SH-SY5Y (cell line): Measurements from ENCODE around the gene HADHA.

ENCODE experiments used
- GATA2 ChIP-seq: IDR thresholded peaks from 2 replicates; pipeline ENCODE4 v1.6.1; 2011; ENCODE audit warnings: mild to moderate bottlenecking, low read depth, low read length
- GATA3 ChIP-seq: IDR thresholded peaks from 2 replicates; pipeline ENCODE4 v1.6.1; 2011; ENCODE audit warnings: low read depth, mild to moderate bottlenecking, low read length, moderate library complexity

Gene HADHA

DNA sequence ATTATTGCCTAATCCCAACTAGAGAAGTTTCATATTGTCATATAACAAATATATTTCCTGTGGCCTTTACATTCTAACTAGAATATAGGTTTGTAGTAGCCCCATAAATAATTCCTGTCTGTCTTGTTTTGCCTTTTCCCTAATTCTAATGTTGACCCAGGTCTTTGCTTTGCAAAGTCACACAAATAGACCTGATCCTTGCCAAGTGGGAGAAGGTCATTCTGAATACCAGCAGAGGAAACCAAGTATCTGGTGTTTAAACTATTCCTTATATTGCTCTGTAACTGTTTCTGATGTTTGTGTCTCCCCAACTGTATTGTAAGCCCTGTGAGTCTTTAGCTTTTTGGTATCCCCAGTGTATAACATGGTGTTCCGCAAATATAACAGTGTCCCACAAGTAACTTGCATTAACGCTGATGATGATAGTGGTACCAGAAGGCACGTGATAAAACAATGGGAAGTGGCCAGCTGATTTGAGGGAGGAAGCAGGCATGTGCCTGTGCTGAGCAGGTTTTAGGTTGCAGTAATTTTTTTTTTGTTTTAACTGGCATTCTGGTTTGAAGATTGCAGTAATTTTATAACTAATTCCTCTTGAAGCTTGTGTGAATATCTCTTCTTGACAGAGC lies 11.4 kb upstream of the HADHA start:
- no peak for TF ChIP-seq GATA3
- no peak for TF ChIP-seq GATA2

DNA sequence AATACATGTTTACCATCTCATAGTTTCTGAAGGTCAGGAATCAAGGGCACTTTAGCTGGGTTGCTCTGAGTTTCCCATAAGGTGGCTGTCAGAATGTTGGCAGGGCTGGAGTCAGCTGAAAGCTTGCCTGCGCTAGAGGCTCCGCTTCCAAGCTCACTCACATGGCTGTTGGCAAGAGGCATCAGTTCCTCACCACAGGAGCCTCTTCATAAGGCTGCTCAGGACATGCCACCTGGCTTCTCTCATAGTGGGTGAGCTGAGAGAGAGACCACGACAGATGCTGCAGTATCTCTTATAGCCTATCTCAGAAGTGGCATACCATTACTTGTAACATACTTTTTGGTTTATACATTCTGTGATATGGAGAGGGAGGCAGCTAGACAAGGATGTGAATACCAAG lies 7.5 kb upstream of the HADHA start:
- no peak for TF ChIP-seq GATA3
- TF ChIP-seq GATA2, result no peak

DNA sequence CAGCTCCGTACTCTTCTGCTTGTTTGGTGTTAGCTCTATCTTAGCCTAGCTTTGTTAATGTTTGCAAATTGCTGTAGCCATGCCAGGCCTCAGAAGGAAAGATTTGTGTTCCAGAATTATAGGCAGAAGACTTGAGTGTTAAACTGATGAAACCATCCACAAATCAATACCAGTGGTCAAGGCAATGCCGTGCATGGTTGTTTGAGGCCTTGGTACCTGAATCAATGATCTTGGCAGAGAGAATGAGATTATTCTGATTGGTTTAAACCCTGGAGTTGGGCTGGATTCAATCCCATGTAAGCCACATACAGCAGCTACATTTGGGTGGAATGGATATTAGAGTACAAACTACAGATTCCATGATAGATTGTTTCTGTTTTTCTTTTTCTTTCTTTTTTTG lies 5.2 kb upstream of the HADHA start:
- TF ChIP-seq GATA3 (no peak), GATA2 (no peak)

DNA sequence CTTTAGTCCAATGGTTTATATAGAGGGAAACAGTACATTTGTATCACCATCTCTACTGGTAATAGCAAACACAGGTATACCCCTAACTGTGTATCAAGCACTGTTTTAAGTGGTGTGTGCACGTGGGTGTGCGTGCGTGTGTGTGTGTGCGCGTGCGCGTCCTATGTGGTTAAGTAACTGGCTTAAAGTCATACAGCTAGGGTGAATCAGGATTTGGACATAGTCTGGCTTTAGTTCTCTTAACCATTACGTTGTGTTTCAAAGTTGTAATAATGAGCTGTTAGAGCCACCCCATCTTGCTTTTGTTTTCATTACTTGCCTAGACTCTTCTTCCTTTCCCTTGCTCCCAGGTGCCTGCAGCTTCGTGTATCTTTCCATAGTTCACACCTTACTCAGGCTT lies 2.4 kb upstream of the HADHA start:
- TF ChIP-seq GATA3, result no peak
- no peak for TF ChIP-seq GATA2

DNA sequence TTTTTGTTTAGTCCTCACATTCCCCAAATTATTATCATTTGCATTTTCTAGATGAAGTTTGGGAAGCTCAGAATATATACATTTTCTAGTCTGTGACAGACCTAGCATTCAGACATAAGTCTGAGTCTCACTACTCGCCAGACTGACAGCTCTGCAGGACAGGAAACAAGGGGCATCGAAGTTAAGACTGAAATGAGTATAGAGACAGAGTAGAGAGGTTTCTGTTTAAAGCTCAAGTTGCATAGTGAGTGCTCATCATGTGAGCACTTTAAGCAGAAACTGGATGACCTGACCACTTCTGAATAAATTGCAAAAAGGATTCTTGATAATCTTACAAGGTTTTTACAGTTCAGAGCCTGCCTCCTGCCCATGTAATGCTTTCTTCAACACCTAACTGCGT lies 1.4 kb upstream of the HADHA start:
- no peak for TF ChIP-seq GATA2
- TF ChIP-seq GATA3, result no peak

DNA sequence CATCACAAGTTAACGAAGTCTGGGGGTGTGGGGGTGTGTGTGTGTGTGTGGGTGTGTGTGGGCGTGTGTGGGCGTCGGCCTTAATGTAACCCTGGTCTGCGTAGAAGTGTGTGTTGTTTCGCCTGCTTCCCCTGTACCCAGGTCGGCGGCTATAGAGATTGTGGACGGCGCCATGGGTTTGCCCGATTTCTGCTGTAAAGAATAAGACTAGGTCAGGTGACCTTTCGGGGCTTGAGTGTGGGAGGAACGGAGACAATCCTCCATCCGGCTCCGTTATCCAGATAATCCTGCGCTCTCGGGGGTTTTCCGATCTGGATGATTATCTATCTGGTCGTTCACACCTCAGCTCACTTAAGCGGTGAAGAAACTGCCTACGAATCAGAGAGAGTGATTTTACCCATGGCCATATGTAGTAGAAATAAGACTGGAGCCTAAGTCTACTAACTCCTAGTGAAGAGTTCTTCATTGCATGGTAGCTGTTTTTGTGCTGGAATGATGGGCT lies 850 bp upstream of the HADHA start:
- TF ChIP-seq GATA2 (no peak), GATA3 (no peak)

DNA sequence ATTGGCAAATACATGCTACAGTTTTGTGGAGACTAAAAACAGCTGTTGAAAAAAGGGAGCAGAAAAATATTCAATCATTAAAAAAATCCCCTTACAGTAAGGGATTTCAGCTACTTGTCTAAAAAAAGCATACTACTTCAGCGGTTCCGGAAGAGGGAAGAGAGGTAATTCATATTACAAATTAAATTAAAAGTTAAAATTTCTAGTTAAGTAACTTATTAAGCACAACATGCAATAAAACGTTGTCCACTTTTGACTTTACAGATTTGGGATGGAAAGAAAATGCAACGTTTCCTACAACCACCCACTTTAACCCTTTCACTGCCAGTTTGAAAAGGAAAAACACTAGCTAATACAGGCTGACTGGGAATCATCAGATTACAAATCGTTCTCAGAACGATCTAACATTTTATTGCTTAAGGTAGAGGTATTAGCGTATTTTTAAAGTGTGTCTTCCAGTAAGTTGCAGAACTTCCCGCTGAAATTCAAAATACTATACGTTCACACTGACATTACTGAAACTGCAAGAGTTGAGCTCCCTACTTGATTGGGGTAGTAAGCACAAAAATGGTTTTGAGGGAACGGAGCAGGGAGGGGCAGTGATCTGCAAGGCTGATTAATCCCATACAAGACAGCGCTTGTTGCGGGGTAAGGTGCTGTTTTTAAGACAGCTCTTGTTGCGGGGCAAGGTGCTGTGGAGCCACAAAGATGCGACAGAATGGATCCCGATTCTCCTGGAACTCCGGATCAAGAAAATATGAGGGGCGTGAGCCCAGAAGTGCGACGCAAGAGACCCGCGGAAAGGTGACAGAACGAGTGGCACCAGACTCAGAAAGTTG lies 743 bp downstream of the HADHA start:
- no peak for TF ChIP-seq GATA2
- TF ChIP-seq GATA3, result no peak

DNA sequence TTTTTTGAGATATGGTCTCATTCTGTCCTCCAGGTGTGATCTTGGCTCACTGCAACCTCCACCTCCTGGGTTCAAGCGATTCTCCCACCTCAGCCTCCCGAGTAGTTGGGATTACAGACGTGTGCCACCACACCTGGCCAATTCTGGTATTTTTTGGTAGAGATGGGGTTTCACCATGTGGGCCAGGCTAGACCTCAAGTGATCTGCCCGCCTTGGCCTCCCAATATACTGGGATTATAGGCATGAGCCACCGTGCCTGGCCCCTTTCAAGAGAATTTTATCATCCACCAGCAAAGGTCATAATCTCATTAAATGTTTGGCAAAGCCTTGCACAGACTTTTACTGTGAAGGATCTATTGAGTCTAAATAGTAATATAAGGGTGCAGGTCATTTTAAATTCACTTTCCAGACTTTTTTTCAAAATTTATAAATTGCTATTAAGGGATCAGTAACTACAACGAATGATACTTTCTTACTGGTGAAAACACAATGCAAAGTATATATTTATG lies 2.5 kb downstream of the HADHA start:
- TF ChIP-seq GATA3 (no peak), GATA2 (no peak)

DNA sequence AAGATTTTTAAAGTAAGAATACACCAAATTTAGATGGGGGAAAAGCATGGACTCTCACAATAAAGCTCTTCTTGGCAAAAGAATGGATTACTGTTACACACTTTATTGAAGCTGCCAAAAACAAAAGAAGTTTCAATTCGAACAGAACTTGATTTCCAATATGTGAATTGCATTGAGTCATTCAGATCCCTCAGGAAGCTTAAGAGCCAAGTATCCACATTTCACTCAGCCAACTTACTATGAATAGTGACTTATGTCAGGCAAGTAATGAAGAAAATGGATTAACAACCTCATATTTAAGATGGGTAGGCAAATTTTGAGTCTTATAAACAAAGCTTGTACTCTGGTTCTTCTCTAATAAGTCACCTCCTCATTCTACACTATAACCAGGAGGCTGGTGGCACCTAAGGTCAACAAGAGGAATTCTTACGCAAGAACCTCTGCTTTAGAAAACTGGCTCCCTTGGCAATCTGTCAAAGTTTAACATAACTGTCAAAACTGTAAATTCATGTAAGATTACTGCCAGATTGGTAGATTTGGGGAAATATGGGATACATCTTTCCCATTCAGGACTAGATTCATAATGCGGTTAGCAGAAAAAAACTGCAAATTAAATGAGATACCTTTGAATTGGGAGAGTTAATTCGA lies 6.0 kb downstream of the HADHA start:
- no peak for TF ChIP-seq GATA2
- no peak for TF ChIP-seq GATA3

DNA sequence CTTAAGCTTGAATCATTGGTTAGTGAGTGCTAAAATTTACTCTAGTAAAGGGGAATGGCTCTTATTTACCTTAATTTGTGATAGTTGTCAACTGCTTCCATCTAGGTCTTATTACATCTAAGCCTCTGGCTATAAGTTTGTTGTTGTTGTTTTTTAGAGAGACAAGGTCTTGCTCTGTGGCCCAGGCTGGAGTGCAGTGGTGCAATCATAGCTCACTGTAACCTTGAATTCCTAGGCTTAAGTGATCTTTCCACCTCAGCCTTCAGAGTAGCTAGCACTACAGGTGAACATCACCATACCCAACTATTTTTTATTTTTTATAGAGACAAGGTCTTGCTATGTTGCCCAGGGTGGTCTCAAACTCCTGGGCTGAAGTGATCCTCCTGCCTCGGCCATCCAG lies 6.6 kb downstream of the HADHA start:
- no peak for TF ChIP-seq GATA3
- no peak for TF ChIP-seq GATA2

DNA sequence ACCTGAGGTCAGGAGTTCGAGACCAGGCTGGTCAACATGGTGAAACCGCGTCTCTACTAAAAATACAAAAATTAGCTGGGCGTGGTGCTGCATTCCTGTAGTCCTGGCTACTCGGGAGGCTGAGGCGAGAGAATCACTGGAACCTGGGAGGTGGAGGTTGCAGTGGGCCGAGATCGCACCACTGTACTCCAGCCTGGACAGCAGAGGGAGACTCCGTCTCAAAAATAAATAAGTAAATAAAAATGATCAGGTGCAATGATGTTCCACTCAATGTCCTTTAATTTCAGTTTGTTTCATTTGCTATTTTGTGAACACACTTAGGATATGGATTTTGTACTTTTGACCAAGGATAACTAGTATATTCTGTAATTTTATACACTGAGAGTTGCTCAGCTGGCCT lies 9.3 kb downstream of the HADHA start:
- TF ChIP-seq GATA2 (no peak), GATA3 (no peak)

DNA sequence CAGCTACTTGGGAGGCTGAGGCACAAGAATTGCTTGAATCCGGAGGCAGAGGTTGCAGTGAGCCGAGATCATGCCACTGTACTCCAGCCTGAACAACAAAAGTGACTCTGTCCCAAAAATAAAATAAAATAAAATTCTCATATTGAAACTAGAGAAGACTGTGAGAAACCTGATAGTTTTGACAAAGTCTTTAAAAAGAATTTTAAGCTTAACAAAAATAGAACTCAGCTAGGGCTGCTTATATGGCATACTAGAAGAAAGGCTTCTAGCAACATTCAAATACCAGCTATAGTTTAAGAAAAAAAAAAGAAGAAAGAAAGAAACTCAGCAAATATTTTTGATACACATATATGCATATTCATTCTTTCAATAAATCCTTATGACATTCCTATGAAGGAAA lies 13.6 kb downstream of the HADHA start:
- TF ChIP-seq GATA2 (no peak), GATA3 (no peak)

DNA sequence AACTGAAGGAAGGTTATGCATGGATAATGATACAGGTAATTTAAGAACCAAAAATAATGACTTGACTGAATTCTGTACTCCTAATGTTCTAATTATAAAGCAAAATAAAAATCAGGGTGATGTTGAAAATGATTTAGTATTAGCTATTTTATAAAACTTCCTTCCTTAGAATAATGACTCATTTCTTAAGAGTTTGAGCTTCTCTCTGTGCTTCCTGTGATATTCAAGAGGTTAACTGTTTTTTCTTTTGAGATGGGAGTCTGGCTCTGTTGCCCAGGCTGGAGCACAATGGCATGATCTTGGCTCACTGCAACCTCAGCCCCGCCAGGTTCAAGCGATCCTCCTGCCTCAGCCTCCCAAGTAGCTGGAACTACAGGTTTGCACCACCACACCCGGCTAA lies 14.8 kb downstream of the HADHA start:
- no peak for TF ChIP-seq GATA3
- TF ChIP-seq GATA2, result no peak

DNA sequence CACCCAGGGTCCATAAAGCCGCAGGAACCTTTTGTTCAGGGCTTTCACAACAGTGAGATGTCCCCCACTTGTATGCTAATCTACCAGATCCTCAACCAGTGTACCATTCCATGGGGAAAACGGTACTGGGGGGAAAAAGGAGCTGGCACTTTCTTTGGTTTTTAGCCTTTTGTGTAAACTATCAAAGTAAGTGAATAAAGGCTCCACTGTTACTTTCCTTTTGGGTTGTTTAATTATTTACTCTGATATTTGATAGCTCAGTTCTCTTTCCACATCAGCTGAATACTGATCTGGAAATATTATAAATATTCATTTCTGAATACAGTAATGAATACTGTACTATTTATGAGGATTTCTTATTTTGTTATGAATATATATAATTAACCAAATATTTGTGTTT lies 20.3 kb downstream of the HADHA start:
- TF ChIP-seq GATA2 (no peak), GATA3 (no peak)

DNA sequence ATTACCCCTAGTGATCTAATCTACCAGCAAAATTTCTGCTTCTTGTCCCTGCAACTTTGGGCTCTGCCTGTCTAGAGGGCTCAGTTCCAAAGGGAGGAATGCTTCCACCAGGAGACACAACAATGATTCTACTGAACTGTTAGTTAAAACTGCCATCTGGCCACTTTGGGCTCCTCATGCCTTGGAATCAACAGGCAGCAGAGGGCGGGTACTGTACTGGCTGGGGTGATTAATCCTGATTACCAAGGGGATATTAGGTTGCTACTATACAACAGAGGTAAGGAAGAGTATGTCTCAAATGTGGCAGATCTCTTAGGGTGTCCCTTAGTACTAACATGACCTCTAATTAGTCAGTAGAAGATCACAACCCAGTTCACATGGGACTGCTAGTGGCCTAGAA lies 21.4 kb downstream of the HADHA start:
- TF ChIP-seq GATA3, result no peak
- TF ChIP-seq GATA2, result no peak

DNA sequence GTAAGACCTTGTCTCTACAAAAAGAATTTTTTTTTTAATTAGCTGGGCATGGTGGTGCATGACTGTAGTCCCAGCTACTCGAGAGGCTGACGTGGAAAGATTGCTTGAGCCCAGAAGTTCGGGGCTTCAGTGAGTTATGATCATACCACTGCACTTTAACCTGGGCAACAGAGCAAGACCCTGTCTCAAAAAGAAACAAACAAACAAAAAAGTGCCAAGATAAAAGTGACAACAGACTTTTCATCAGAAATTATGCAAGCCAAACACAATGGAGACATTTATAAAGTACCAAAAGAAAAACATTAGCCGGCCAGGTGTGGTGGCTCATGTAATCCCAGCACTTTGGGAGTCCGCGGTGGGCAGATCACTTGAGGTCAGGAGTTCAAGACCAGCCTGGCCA lies 26.7 kb downstream of the HADHA start:
- TF ChIP-seq GATA2, result no peak
- TF ChIP-seq GATA3, result no peak
